ENCODE data around the gene BRIX1.

The BRIX1 gene

DNA sequence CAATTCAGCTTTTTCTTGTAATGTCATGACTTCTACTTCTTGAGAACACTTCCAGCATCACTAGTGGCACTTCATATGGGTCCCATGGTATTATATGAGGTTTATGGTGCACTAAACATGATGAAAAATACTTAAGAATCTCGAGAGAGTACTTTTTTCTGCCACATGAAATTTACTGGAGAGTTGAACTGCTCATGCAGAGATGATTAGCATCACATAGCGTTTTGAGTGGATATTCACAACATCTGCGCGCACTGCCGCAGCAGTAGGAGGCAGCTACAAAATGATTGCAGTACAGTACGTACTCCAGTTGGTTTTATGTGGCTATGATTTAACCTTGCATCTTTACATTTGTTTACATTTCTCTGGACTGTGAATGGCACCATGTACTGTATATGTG lies 14.9 kb upstream of the BRIX1 start:
- Histone ChIP-seq H3K4me1 (ENCODE audit: control insufficient read depth, low read depth, low read length) (no peaks in the 10 kb centered on the region), H3K79me1 (ENCODE audit: low read length) (no peaks in the 10 kb centered on the region), H4K5ac (ENCODE audit: low read length) (no peak overlapping the region), H2BK120ac (ENCODE audit: low read depth, low read length) (no peak overlapping the region), H3K79me2 (ENCODE audit: control insufficient read depth, insufficient read depth, low read length) (no peaks in the 10 kb centered on the region), H2AK5ac (ENCODE audit: low read length) (no peak overlapping the region), H3K9ac (ENCODE audit: low read length) (no peak overlapping the region), H3K27me3 (ENCODE audit: insufficient read depth, low read length, poor library complexity) (no peaks in the 10 kb centered on the region), H3K18ac (ENCODE audit: low read length) (no peak overlapping the region), H3K36me3 (ENCODE audit: control insufficient read depth, insufficient read depth, low read length) (no peaks in the 10 kb centered on the region), H3K4ac (ENCODE audit: low read depth, low read length) (no peak overlapping the region), H3K56ac (ENCODE audit: low read length) (no peak overlapping the region), H3K4me2 (ENCODE audit: low read length) (no peak overlapping the region), H4K8ac (ENCODE audit: low read depth, low read length) (no peak overlapping the region), H3K23ac (ENCODE audit: low read length) (no peak overlapping the region), H3K27ac (ENCODE audit: low read depth, low read length) (no peak overlapping the region), H3K4me3 (ENCODE audit: low read length) (no peak overlapping the region), H2BK5ac (ENCODE audit: low read length) (no peak overlapping the region), H2BK15ac (replicated peaks; ENCODE audit: low read depth) (no peak overlapping the region)
- WGBS (ENCODE audit: extremely low coverage, insufficient coverage, low lambda C conversion rate) = no CpG with 5 or more reads among the region's 6 CpGs
- no peak for DNase-seq

DNA sequence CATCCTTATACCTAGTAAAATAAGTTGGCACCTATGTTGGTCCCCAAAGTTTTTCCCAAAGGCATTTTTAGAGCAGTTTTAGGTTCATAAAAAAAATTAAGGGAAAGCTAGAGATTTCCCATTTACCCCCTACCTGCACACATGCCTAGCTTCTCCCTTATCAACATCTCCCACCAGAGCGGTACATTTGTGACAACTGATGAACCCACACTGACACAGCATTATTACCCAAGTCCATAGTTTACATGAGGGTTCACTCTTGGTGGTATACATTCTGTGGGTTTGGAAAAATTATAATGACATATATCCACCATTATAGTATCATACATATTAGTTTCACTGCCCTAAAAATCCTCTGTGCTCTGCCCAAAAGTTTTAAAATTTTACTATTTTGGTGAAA lies 12.3 kb upstream of the BRIX1 start:
- Histone ChIP-seq H3K9ac (ENCODE audit: low read length) (no peak overlapping the region), H3K4me3 (ENCODE audit: low read length) (no peak overlapping the region), H3K23ac (ENCODE audit: low read length) (no peak overlapping the region), H3K27me3 (ENCODE audit: insufficient read depth, low read length, poor library complexity) (no peaks in the 10 kb centered on the region), H3K56ac (ENCODE audit: low read length) (no peak overlapping the region), H2AK5ac (ENCODE audit: low read length) (no peak overlapping the region), H3K36me3 (ENCODE audit: control insufficient read depth, insufficient read depth, low read length) (no peaks in the 10 kb centered on the region), H3K4ac (ENCODE audit: low read depth, low read length) (no peak overlapping the region), H2BK15ac (replicated peaks; ENCODE audit: low read depth) (no peak overlapping the region), H2BK5ac (ENCODE audit: low read length) (no peak overlapping the region), H3K79me1 (ENCODE audit: low read length) (no peaks in the 10 kb centered on the region), H3K4me2 (ENCODE audit: low read length) (no peak overlapping the region), H3K27ac (ENCODE audit: low read depth, low read length) (no peak overlapping the region), H3K18ac (ENCODE audit: low read length) (no peak overlapping the region), H2BK120ac (ENCODE audit: low read depth, low read length) (no peak overlapping the region), H4K8ac (ENCODE audit: low read depth, low read length) (no peak overlapping the region), H3K79me2 (ENCODE audit: control insufficient read depth, insufficient read depth, low read length) (no peaks in the 10 kb centered on the region), H3K4me1 (ENCODE audit: control insufficient read depth, low read depth, low read length) (no peaks in the 10 kb centered on the region), H4K5ac (ENCODE audit: low read length) (no peak overlapping the region)
- no peak for DNase-seq
- no CpG with 5 or more reads among the region's 1 CpG for WGBS (ENCODE audit: extremely low coverage, insufficient coverage, low lambda C conversion rate)

- no peak overlapping the region for H3K4ac ChIP-seq (ENCODE audit: low read depth, low read length)
- H3K23ac ChIP-seq (ENCODE audit: low read length) = no peak overlapping the region
- WGBS (ENCODE audit: extremely low coverage, insufficient coverage, low lambda C conversion rate) = no CpG with 5 or more reads among the region's 2 CpGs
- no peak overlapping the region for H4K8ac ChIP-seq (ENCODE audit: low read depth, low read length)
- H3K79me1 ChIP-seq (ENCODE audit: low read length) = no peaks in the 10 kb centered on the region
- no peaks in the 10 kb centered on the region for H3K79me2 ChIP-seq (ENCODE audit: control insufficient read depth, insufficient read depth, low read length)
- no peaks in the 10 kb centered on the region for H3K27me3 ChIP-seq (ENCODE audit: insufficient read depth, low read length, poor library complexity)
- H3K4me3 ChIP-seq (ENCODE audit: low read length) = no peak overlapping the region
- no peak overlapping the region for H3K18ac ChIP-seq (ENCODE audit: low read length)
- H2BK15ac ChIP-seq (replicated peaks; ENCODE audit: low read depth) = no peak overlapping the region
- no peak overlapping the region for H2BK5ac ChIP-seq (ENCODE audit: low read length)
- no peaks in the 10 kb centered on the region for H3K36me3 ChIP-seq (ENCODE audit: control insufficient read depth, insufficient read depth, low read length)
- H2AK5ac ChIP-seq (ENCODE audit: low read length) = no peak overlapping the region
- H3K9ac ChIP-seq (ENCODE audit: low read length) = no peak overlapping the region
- H3K4me2 ChIP-seq (ENCODE audit: low read length) = no peak overlapping the region
- no peak overlapping the region for H3K27ac ChIP-seq (ENCODE audit: low read depth, low read length)
- H2BK120ac ChIP-seq (ENCODE audit: low read depth, low read length) = no peak overlapping the region
- DNase-seq = no peak
- no peaks in the 10 kb centered on the region for H3K4me1 ChIP-seq (ENCODE audit: control insufficient read depth, low read depth, low read length)
- no peak overlapping the region for H3K56ac ChIP-seq (ENCODE audit: low read length)
- H4K5ac ChIP-seq (ENCODE audit: low read length) = no peak overlapping the region
These were observed 9.9 kb upstream of the BRIX1 start for GRCh38 chr5:34905564-34905963.

GRCh38 chr5:34913072-34913471 lies 2.4 kb upstream of the BRIX1 start:
- H3K4me1 ChIP-seq (ENCODE audit: control insufficient read depth, low read depth, low read length) = no peaks in the 10 kb centered on the region
- WGBS (ENCODE audit: extremely low coverage, insufficient coverage, low lambda C conversion rate) = no CpG with 5 or more reads among the region's 2 CpGs
- H3K23ac ChIP-seq (ENCODE audit: low read length) = no peak overlapping the region
- H3K36me3 ChIP-seq (ENCODE audit: control insufficient read depth, insufficient read depth, low read length) = no peaks in the 10 kb centered on the region
- H3K4me2 ChIP-seq (ENCODE audit: low read length) = no peak overlapping the region
- H3K27me3 ChIP-seq (ENCODE audit: insufficient read depth, low read length, poor library complexity) = no peaks in the 10 kb centered on the region
- no peak overlapping the region for H4K5ac ChIP-seq (ENCODE audit: low read length)
- no peak overlapping the region for H4K8ac ChIP-seq (ENCODE audit: low read depth, low read length)
- H3K27ac ChIP-seq (ENCODE audit: low read depth, low read length) = no peak overlapping the region
- no peak overlapping the region for H2BK5ac ChIP-seq (ENCODE audit: low read length)
- H3K79me1 ChIP-seq (ENCODE audit: low read length) = peaks cover 2% of the 10 kb centered on the region
- peaks cover 37% of the 10 kb centered on the region for H3K79me2 ChIP-seq (ENCODE audit: control insufficient read depth, insufficient read depth, low read length)
- H3K56ac ChIP-seq (ENCODE audit: low read length) = no peak overlapping the region
- no peak for DNase-seq
- H2BK15ac ChIP-seq (replicated peaks; ENCODE audit: low read depth) = no peak overlapping the region
- no peak overlapping the region for H3K4ac ChIP-seq (ENCODE audit: low read depth, low read length)
- no peak overlapping the region for H3K4me3 ChIP-seq (ENCODE audit: low read length)
- no peak overlapping the region for H3K9ac ChIP-seq (ENCODE audit: low read length)
- no peak overlapping the region for H3K18ac ChIP-seq (ENCODE audit: low read length)
- no peak overlapping the region for H2AK5ac ChIP-seq (ENCODE audit: low read length)
- no peak overlapping the region for H2BK120ac ChIP-seq (ENCODE audit: low read depth, low read length)

DNA sequence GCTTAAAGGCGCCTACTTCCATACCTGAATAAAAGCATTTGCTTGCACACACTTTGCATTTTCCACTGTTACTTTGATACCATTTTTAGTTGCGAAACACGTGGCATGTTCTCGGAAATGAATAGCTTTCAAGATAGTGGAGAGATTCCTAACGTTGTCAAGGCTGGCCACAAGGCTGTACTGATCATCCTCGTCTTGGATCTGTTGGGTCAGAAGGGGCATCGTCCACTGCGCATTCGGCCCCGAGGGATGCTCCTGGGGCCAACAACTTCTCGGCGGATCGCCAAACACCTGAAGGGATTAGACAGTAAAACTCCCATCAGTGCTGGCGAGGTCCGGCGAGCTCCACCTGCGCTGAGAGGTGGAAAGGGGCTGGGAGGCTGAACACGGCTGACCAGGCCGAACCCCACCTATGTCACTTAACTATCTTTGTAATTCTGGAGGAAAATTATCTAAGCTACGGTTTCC lies 806 bp upstream of the BRIX1 start:
- no peak for DNase-seq
- Histone ChIP-seq H3K4me1 (ENCODE audit: control insufficient read depth, low read depth, low read length) (no peaks in the 10 kb centered on the region), H3K79me2 (ENCODE audit: control insufficient read depth, insufficient read depth, low read length) (peaks cover 39% of the 10 kb centered on the region)

GRCh38 chr5:34915856-34916192 lies 313 bp downstream of the BRIX1 start:
- no peak overlapping the region for H2BK15ac ChIP-seq (replicated peaks; ENCODE audit: low read depth)
- H3K4ac ChIP-seq (ENCODE audit: low read depth, low read length) = peak overlapping the region; percentile 96
- H3K4me2 ChIP-seq (ENCODE audit: low read length) = peak overlapping the region; percentile 95
- H3K27ac ChIP-seq (ENCODE audit: low read depth, low read length) = peak overlapping the region; percentile 56
- peak overlapping the region; percentile 7 for H4K8ac ChIP-seq (ENCODE audit: low read depth, low read length)
- H3K79me2 ChIP-seq (ENCODE audit: control insufficient read depth, insufficient read depth, low read length) = peaks cover 40% of the 10 kb centered on the region
- H4K5ac ChIP-seq (ENCODE audit: low read length) = no peak overlapping the region
- peak overlapping the region; percentile 54 for H3K18ac ChIP-seq (ENCODE audit: low read length)
- H3K79me1 ChIP-seq (ENCODE audit: low read length) = peaks cover 2% of the 10 kb centered on the region
- no peaks in the 10 kb centered on the region for H3K27me3 ChIP-seq (ENCODE audit: insufficient read depth, low read length, poor library complexity)
- peak overlapping the region; percentile 99 for H3K9ac ChIP-seq (ENCODE audit: low read length)
- peak overlapping the region; percentile 94 for H3K23ac ChIP-seq (ENCODE audit: low read length)
- DNase-seq = no peak
- no peaks in the 10 kb centered on the region for H3K4me1 ChIP-seq (ENCODE audit: control insufficient read depth, low read depth, low read length)
- no peaks in the 10 kb centered on the region for H3K36me3 ChIP-seq (ENCODE audit: control insufficient read depth, insufficient read depth, low read length)
- H2BK120ac ChIP-seq (ENCODE audit: low read depth, low read length) = no peak overlapping the region
- WGBS (ENCODE audit: extremely low coverage, insufficient coverage, low lambda C conversion rate) = no CpG with 5 or more reads among the region's 20 CpGs
- H3K56ac ChIP-seq (ENCODE audit: low read length) = peak overlapping the region; percentile 100
- no peak overlapping the region for H2BK5ac ChIP-seq (ENCODE audit: low read length)
- H2AK5ac ChIP-seq (ENCODE audit: low read length) = peak overlapping the region; percentile 78
- peak overlapping the region; percentile 100 for H3K4me3 ChIP-seq (ENCODE audit: low read length)

More for the DNA sequence above, 806 bp upstream of the BRIX1 start:
- no peak overlapping the region for H2BK15ac ChIP-seq (replicated peaks; ENCODE audit: low read depth)
- H3K56ac ChIP-seq (ENCODE audit: low read length) = peak overlapping the region; percentile 96
- no peaks in the 10 kb centered on the region for H3K27me3 ChIP-seq (ENCODE audit: insufficient read depth, low read length, poor library complexity)
- H3K4me2 ChIP-seq (ENCODE audit: low read length) = peak overlapping the region; percentile 95
- no peak overlapping the region for H4K5ac ChIP-seq (ENCODE audit: low read length)
- no peak overlapping the region for H3K18ac ChIP-seq (ENCODE audit: low read length)
- H3K27ac ChIP-seq (ENCODE audit: low read depth, low read length) = peak overlapping the region; percentile 97
- H2AK5ac ChIP-seq (ENCODE audit: low read length) = no peak overlapping the region
- no peak overlapping the region for H2BK5ac ChIP-seq (ENCODE audit: low read length)
- no peak overlapping the region for H3K4ac ChIP-seq (ENCODE audit: low read depth, low read length)
- no peak overlapping the region for H4K8ac ChIP-seq (ENCODE audit: low read depth, low read length)
- H3K36me3 ChIP-seq (ENCODE audit: control insufficient read depth, insufficient read depth, low read length) = no peaks in the 10 kb centered on the region
- WGBS (ENCODE audit: extremely low coverage, insufficient coverage, low lambda C conversion rate) = no CpG with 5 or more reads among the region's 20 CpGs
- peak overlapping the region; percentile 95 for H3K9ac ChIP-seq (ENCODE audit: low read length)
- peak overlapping the region; percentile 24 for H3K23ac ChIP-seq (ENCODE audit: low read length)
- H3K79me1 ChIP-seq (ENCODE audit: low read length) = peaks cover 2% of the 10 kb centered on the region
- no peak overlapping the region for H2BK120ac ChIP-seq (ENCODE audit: low read depth, low read length)
- H3K4me3 ChIP-seq (ENCODE audit: low read length) = peak overlapping the region; percentile 93
